Measurements from ENCODE around the gene GANC. TPM values are rescaled to one million over a fixed set of nuclear protein-coding genes. Genes with fewer than 3 reads are reported as not detected.
A peak's percentile ranks its signal among the peaks of the same experiment; 100 is the strongest.

Gene GANC
- total and polyA plus RNA-seq, 9 of the 15 experiments (the other 6 are each of a cell fraction or from before 2014, with no cell fraction given): 10.9 to 19.0 (median 14.5) TPM

- TF ChIP-seq KLF16 (IDR thresholded peaks at IDR 0.05) (no peak), BRF2 (IDR thresholded peaks at IDR 0.05; ENCODE audit: borderline replicate concordance, insufficient read depth, insufficient read length) (no peak), ZNF280B (CRISPR knock-in tag; IDR thresholded peaks at IDR 0.05) (no peak), MTA1 (IDR thresholded peaks at IDR 0.05; ENCODE audit: borderline replicate concordance) (no peak), PURB (CRISPR knock-in tag; IDR thresholded peaks at IDR 0.05; ENCODE audit: low read depth) (no peak), BCOR (IDR thresholded peaks at IDR 0.05) (no peak), C11orf30 (IDR thresholded peaks at IDR 0.05; ENCODE audit: low read depth) (peak; percentile 62), TRIM28 (IDR thresholded peaks at IDR 0.05) (no peak)
- TF ChIP-seq, protein P1, sequence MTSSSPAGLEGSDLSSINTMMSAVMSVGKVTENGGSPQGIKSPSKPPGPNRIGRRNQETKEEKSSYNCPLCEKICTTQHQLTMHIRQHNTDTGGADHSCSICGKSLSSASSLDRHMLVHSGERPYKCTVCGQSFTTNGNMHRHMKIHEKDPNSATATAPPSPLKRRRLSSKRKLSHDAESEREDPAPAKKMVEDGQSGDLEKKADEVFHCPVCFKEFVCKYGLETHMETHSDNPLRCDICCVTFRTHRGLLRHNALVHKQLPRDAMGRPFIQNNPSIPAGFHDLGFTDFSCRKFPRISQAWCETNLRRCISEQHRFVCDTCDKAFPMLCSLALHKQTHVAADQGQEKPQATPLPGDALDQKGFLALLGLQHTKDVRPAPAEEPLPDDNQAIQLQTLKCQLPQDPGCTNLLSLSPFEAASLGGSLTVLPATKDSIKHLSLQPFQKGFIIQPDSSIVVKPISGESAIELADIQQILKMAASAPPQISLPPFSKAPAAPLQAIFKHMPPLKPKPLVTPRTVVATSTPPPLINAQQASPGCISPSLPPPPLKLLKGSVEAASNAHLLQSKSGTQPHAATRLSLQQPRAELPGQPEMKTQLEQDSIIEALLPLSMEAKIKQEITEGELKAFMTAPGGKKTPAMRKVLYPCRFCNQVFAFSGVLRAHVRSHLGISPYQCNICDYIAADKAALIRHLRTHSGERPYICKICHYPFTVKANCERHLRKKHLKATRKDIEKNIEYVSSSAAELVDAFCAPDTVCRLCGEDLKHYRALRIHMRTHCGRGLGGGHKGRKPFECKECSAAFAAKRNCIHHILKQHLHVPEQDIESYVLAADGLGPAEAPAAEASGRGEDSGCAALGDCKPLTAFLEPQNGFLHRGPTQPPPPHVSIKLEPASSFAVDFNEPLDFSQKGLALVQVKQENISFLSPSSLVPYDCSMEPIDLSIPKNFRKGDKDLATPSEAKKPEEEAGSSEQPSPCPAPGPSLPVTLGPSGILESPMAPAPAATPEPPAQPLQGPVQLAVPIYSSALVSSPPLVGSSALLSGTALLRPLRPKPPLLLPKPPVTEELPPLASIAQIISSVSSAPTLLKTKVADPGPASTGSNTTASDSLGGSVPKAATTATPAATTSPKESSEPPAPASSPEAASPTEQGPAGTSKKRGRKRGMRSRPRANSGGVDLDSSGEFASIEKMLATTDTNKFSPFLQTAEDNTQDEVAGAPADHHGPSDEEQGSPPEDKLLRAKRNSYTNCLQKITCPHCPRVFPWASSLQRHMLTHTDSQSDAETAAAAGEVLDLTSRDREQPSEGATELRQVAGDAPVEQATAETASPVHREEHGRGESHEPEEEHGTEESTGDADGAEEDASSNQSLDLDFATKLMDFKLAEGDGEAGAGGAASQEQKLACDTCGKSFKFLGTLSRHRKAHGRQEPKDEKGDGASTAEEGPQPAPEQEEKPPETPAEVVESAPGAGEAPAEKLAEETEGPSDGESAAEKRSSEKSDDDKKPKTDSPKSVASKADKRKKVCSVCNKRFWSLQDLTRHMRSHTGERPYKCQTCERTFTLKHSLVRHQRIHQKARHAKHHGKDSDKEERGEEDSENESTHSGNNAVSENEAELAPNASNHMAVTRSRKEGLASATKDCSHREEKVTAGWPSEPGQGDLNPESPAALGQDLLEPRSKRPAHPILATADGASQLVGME (CRISPR knock-in tag; IDR thresholded peaks at IDR 0.05): no peak
- TF ChIP-seq, protein P2, sequence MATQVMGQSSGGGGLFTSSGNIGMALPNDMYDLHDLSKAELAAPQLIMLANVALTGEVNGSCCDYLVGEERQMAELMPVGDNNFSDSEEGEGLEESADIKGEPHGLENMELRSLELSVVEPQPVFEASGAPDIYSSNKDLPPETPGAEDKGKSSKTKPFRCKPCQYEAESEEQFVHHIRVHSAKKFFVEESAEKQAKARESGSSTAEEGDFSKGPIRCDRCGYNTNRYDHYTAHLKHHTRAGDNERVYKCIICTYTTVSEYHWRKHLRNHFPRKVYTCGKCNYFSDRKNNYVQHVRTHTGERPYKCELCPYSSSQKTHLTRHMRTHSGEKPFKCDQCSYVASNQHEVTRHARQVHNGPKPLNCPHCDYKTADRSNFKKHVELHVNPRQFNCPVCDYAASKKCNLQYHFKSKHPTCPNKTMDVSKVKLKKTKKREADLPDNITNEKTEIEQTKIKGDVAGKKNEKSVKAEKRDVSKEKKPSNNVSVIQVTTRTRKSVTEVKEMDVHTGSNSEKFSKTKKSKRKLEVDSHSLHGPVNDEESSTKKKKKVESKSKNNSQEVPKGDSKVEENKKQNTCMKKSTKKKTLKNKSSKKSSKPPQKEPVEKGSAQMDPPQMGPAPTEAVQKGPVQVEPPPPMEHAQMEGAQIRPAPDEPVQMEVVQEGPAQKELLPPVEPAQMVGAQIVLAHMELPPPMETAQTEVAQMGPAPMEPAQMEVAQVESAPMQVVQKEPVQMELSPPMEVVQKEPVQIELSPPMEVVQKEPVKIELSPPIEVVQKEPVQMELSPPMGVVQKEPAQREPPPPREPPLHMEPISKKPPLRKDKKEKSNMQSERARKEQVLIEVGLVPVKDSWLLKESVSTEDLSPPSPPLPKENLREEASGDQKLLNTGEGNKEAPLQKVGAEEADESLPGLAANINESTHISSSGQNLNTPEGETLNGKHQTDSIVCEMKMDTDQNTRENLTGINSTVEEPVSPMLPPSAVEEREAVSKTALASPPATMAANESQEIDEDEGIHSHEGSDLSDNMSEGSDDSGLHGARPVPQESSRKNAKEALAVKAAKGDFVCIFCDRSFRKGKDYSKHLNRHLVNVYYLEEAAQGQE (IDR thresholded peaks at IDR 0.05; ENCODE audit: borderline replicate concordance): no peak
- TF ChIP-seq, protein P2 (CRISPR knock-in tag; IDR thresholded peaks at IDR 0.05; ENCODE audit: low read depth): no peak
Observed at GRCh38 chr15:42279234-42279723, 6.3 kb downstream of the GANC start (continued).
